Activated B cell treated with CpG ODN at 0.5 μM for 24 hours (primary cell): Measurements from ENCODE around the gene CERS6. TPM values are rescaled to one million over a fixed set of nuclear protein-coding genes. Genes with fewer than 3 reads are reported as not detected.

Source experiments
- ATAC-seq: fragments of 200-7000 bp; cut with Tn5 transposase; one replicate; pipeline ENCODE4 v1.10.0; 2021; ENCODE audit warnings: low read depth, mild to moderate bottlenecking, moderate library complexity
- CTCF ChIA-PET: fragments of 350-600 bp; sonication (Branson Sonifier 250); formaldehyde crosslinking; loops from one replicate; lab custom pipeline; 2021; ENCODE audit warnings: antibody characterized with exemption; lab: Charles Lee
- POLR2A ChIA-PET: fragments of 350-600 bp; sonication (Branson Sonifier 250); formaldehyde crosslinking; loops from one replicate; lab custom pipeline; 2021; ENCODE audit warnings: antibody characterized with exemption; lab: Charles Lee
- DNase-seq: peaks from one replicate; pipeline ENCODE4 v3.0.0; 2022
- H3K27ac Mint-ChIP-seq: one replicate; pipeline ENCODE4 v1.8.0; 2020; ENCODE audit warnings: mixed read lengths
- H3K27me3 Mint-ChIP-seq: one replicate; pipeline ENCODE4 v1.8.0; 2021; ENCODE audit warnings: mixed read lengths
- H3K36me3 Mint-ChIP-seq: one replicate; pipeline ENCODE4 v1.8.0; 2021; ENCODE audit warnings: low read depth, mixed read lengths
- H3K4me1 Mint-ChIP-seq: one replicate; pipeline ENCODE4 v1.8.0; 2021; ENCODE audit warnings: mixed read lengths
- H3K4me3 Mint-ChIP-seq: one replicate; pipeline ENCODE4 v1.8.0; 2020; ENCODE audit warnings: mild to moderate bottlenecking, mixed read lengths
- H3K9me3 Mint-ChIP-seq: one replicate; pipeline ENCODE4 v1.8.0; 2020; ENCODE audit warnings: mixed read lengths
- CTCF ChIP-seq: fragments of 200-600 bp; IDR thresholded peaks from one replicate; pipeline ENCODE4 v1.8.0; 2022; ENCODE audit warnings: antibody characterized with exemption, mild to moderate bottlenecking
- intact Hi-C: fragments of 100-400 bp; cut with micrococcal nuclease; formaldehyde crosslinking; loops from one replicate; pipeline ENCODE4 v1.15.1; 2024
- total RNA-seq: library from RNA; stranded (reverse); gene quantifications from 2 replicates; pipeline ENCODE4 v1.2.3, GENCODE V29; 2022

The CERS6 gene
- total RNA-seq, 1 donor from 2014 or later = 5.3 TPM

GRCh38 chr2:168470320-168471162 is 14.5 kb downstream of the CERS6 start:
- intact Hi-C loops = loop anchor here (10.0 kb wide), 1 partner anchor 1466 kb away; no protein-coding TSS in a partner anchor
- ChIA-PET CTCF (no interaction called here), POLR2A (interaction anchor here (0.6 to 0.9 kb wide), 2 partner anchors 12 to 466 kb away, joined by 3 to 4 read pairs; no protein-coding TSS in a partner anchor)
- Mint-ChIP-seq H3K4me1 (peaks cover 55% of the 10 kb centered on the region), H3K27me3 (no peaks in the 10 kb centered on the region), H3K9me3 (no peaks in the 10 kb centered on the region), H3K27ac (no peak overlapping the region), H3K36me3 (no peaks in the 10 kb centered on the region), H3K4me3 (no peak overlapping the region)
- ATAC-seq (peak; percentile 14), DNase-seq (no peak)
- no peak for TF ChIP-seq CTCF

GRCh38 chr2:168471163-168471475 is 15.0 kb downstream of the CERS6 start:
- Mint-ChIP-seq H3K27ac (no peak overlapping the region), H3K4me1 (peaks cover 49% of the 10 kb centered on the region), H3K36me3 (no peaks in the 10 kb centered on the region), H3K4me3 (no peak overlapping the region), H3K27me3 (no peaks in the 10 kb centered on the region), H3K9me3 (no peaks in the 10 kb centered on the region)
- TF ChIP-seq CTCF = no peak
- ATAC-seq (no peak), DNase-seq (no peak)
- intact Hi-C loops = loop anchor here (10.0 kb wide), 1 partner anchor 1466 kb away; no protein-coding TSS in a partner anchor
- CTCF ChIA-PET = no interaction called here
- POLR2A ChIA-PET = no interaction called here

DNA sequence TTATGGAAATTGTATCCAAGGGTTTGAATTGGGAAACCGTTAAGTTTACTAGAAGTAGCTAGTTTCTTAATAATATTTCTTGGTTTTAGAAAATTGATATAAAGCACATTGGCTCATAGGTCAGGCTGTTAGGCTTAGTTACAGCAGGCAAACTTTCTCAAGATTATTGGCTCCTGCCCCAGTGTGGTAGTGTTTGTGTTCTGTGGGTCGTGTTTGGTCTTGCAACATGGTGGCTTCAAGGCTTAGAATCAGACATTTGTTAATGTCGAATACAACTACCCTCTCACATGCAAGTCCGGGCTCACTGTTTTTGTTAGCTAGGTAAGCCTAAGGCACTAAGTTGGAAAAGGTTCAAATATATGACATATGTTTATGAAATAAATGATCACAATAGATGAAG is 19.6 kb downstream of the CERS6 start:
- ChIA-PET CTCF (no interaction called here), POLR2A (no interaction called here)
- intact Hi-C loops = loop anchor here (10.0 kb wide), 1 partner anchor 1471 kb away; no protein-coding TSS in a partner anchor
- no peak overlapping the region for H3K27ac Mint-ChIP-seq
- H3K27me3 Mint-ChIP-seq = no peaks in the 10 kb centered on the region
- ATAC-seq (no peak), DNase-seq (no peak)
- TF ChIP-seq CTCF = no peak
- H3K4me1 Mint-ChIP-seq = peaks cover 9% of the 10 kb centered on the region
- H3K9me3 Mint-ChIP-seq = no peaks in the 10 kb centered on the region
- no peaks in the 10 kb centered on the region for H3K36me3 Mint-ChIP-seq
- H3K4me3 Mint-ChIP-seq = no peak overlapping the region

GRCh38 chr2:168478206-168478605 is 22.1 kb downstream of the CERS6 start:
- ATAC-seq = no peak
- H3K9me3 Mint-ChIP-seq = no peaks in the 10 kb centered on the region

More at GRCh38 chr2:168478206-168478605, 22.1 kb downstream of the CERS6 start:
- Mint-ChIP-seq H3K27ac (no peak overlapping the region), H3K4me1 (peaks cover 10% of the 10 kb centered on the region), H3K4me3 (no peak overlapping the region), H3K36me3 (no peaks in the 10 kb centered on the region), H3K27me3 (no peaks in the 10 kb centered on the region)
- intact Hi-C loops = loop anchor here (10.0 kb wide), 1 partner anchor 1473 kb away; no protein-coding TSS in a partner anchor
- POLR2A ChIA-PET = no interaction called here
- no peak for TF ChIP-seq CTCF
- no peak for DNase-seq
- CTCF ChIA-PET = no interaction called here
